NB4 (cell line): Measurements from ENCODE around the gene ERGIC2.

Experiments
- MYC ChIP-seq: IDR thresholded peaks from 2 replicates; pipeline ENCODE4 v1.6.1; 2011; ENCODE audit warnings: low read depth, low read length
- POLR2A ChIP-seq: IDR thresholded peaks from 2 replicates; pipeline ENCODE4 v1.6.1; 2011; ENCODE audit warnings: mild to moderate bottlenecking; ENCODE audit not compliant: insufficient read length; ENCODE audit errors: extremely low read depth
- TF ChIP-seq, protein P1 (sequence below): IDR thresholded peaks from one replicate; pipeline ENCODE4 v1.5.1; 2012; ENCODE audit warnings: low read depth, low read length
- TF ChIP-seq, protein P2 (sequence below): IDR thresholded peaks from 2 replicates; pipeline ENCODE4 v1.6.1; 2011; ENCODE audit warnings: low read depth, low read length

DNA sequence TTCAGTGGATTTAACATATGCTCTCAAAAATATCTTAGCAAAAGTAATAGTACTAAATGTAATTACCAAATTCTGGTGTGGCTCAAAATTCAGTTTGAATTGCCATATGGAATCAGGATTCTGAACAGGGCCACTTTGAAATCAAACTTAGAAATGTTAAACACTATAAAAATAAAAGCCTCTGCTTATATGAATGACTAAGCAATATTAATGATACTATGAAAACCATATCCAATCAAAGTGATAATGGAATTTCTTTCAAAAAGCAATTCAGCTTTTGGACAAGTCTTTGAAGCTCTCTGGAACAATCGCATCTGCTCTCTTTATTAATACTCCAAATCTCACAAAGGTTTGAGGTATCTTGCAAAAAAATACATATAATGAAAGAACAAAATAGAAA lies 51.6 kb downstream of the ERGIC2 start:
- TF ChIP-seq, protein P1, sequence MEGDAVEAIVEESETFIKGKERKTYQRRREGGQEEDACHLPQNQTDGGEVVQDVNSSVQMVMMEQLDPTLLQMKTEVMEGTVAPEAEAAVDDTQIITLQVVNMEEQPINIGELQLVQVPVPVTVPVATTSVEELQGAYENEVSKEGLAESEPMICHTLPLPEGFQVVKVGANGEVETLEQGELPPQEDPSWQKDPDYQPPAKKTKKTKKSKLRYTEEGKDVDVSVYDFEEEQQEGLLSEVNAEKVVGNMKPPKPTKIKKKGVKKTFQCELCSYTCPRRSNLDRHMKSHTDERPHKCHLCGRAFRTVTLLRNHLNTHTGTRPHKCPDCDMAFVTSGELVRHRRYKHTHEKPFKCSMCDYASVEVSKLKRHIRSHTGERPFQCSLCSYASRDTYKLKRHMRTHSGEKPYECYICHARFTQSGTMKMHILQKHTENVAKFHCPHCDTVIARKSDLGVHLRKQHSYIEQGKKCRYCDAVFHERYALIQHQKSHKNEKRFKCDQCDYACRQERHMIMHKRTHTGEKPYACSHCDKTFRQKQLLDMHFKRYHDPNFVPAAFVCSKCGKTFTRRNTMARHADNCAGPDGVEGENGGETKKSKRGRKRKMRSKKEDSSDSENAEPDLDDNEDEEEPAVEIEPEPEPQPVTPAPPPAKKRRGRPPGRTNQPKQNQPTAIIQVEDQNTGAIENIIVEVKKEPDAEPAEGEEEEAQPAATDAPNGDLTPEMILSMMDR: no peak
- no peak for TF ChIP-seq POLR2A
- no peak for TF ChIP-seq MYC
- TF ChIP-seq, protein P2, sequence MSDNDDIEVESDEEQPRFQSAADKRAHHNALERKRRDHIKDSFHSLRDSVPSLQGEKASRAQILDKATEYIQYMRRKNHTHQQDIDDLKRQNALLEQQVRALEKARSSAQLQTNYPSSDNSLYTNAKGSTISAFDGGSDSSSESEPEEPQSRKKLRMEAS: no peak
